HG03139 (cell line): ENCODE measurements around the gene C4orf51.

Experiments
- ATAC-seq: cut with Tn5 transposase; IDR thresholded peaks from one replicate; pipeline ENCODE4 v1.9.1; 2021; ENCODE audit not compliant: unreplicated experiment

C4orf51 gene

DNA sequence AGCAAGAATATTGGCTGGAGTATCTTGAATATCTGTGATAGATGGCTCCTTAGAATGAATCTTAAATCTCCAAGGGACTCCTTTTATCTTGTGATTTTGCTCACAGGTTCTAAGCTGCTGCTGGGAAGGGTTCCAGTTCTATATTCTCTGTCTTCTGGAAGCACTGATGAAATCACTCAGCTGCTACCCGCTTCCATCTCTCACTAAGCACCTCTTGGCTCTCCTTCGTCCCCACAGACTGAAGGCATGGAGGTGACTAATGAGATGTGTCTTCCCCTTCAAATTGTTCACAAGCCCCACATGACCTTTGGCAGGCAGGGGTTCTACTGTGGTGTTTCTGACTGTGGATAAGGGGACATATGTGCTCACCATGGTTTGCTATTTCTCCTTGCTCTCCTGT lies 75.9 kb downstream of the C4orf51 start:
- no peak for ATAC-seq

DNA sequence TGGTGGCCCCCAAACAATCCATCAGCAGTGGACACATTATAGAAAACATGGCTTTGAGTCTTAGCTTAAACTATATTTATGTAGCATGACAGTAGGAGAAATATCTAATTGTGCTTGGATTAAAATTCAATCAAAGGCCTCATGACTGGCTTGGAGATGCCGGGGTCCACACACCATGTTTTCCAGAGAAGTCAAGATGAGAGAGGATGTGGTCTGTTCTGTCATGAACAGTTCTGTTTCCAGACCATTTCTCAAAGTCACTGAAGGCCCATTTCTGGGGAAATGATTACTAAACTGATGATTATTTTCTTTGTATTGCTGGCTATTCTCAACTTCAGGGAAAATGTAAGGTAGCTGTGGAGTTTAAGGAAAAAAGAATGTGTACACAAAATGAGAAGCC lies 76.3 kb downstream of the C4orf51 start:
- ATAC-seq: no peak

DNA sequence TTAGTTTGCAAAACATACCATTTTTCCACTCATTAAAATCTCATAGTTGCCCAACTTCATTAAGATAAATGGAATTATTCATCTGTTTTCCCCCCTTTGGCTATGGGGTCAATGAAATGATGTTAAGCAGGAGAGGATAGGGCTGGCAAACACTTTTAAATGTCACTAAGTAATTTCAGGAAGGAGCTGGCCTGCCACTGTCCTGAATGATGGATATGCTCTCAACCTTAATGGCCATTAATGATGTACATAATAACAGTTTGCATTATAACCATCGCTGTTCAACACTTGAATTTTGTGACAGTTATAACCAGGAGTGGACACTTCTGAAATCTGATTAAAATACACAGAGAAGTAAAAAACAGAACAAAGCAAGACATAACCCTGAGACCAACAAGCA lies 77.2 kb downstream of the C4orf51 start:
- no peak for ATAC-seq

DNA sequence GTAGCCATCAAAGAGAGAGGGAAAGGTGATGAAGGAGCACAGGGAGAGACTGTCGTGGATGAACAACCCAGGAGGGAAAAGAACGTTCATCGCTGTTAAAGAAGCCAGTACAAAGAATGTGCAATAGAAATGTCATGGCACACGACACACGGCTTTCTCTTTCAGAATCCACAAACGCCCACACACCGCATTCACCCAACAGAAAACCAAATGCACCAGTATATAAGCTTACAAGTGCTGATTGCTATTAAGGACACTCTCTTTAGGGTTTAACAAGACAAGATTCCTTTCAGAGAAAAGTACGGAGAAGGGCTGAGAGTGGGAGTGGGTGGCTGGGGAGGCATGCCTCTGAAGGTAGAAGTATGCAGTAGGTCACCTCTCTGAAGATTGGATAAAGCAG lies 80.2 kb downstream of the C4orf51 start:
- no peak for ATAC-seq

DNA sequence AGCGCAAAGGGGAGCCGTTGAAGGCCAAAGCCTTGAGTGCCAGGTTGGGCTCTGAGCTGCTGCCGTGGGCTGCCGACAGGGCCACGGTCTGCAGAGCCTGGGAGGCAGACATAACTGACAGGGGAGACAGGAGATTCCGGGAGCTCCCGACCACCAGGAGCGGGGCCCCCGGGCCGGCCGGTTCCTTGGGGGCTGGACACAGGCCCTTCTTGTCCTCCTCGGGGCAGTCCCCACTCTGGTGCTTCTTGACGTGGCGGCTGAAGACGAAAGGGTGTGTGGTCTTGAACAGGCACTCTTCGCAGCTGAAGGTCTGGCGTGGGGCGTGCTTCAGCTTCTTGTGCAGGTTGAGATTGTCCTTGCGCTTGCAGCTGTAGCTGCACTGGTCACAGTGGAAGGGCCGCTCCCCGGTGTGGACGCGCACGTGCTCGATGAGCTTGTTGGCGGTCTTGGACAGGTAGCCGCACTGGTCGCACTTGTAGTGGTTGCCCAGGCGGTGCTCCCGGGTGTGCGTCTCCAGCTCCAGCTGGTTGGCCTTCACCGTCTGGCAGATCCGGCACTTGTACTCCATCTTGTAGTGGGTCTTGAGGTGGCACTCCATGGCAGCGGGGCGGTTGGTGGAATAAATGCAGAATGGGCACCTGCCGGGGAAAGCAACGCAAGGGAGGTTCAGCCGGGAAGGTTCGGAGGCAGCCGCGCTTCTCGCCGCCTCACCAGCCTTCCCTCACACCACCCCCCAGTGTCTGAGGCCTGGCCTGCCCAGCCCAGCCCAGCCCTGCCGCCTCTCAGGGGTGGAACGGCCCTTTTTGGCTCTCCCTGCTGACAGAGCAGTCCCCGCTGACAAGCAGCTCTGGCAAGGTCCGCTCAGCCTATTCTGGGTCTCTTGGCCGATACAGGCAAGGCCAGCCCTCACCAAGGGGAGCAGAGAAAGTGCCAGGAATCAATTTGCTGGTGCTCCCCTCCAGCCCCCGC lies 81.3 kb downstream of the C4orf51 start:
- ATAC-seq: no peak

DNA sequence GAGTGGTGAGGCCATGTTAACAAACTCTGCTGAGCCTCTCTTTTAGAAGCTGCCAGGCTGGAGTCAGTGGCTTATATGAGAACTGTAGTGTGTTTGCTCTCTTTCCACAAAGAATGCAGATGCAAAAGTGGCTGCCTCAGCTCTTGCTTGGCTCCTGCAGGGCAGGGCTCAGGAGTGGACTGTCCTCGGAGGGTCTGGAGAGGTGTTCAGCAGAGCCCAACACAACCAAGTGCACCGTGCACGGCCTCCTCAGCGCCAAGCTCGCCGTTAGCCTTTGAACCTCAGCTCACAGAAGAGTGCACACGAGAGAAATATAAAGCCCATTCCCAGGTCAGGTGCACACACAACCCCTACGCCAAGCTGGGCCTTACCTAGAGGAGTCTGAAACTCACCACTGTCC lies 82.8 kb downstream of the C4orf51 start:
- ATAC-seq: no peak

DNA sequence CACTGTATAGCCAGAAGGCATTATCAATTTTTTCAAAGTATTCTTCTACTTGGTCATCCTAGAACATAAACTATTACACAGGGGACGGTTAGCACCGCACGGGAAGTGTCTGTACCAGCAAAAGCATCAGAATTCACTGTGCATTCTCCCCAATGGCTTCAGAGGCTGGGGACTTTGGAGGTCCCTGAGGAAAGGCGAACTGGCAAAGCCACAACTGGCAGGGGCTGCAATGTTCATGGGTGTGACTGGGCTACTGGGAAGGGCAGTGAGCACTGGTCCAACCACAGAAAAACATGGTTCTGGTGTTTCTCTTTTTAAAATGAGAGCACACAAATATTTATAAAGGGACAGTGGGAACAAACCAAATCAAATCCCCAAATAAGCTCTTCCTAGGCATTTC lies 83.5 kb downstream of the C4orf51 start:
- ATAC-seq: no peak

DNA sequence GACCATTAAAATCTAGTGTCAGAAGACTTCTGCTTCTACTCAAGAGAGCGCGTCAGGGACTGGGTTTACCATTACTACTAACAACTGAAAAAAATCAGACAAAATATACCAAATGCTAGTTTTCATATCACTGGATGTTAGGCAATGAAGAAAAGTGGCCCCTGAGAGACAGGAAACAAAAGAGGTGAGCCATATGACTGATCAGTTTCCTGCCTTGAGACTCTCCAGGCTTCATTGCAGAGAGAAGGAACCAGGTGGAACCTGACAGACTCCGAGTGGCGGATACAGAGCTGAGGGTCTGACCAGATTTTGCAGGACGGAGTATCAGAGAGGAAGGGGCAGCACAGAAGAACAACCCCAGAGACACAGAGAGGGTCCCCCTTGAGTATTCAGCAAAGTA lies 86.3 kb downstream of the C4orf51 start:
- no peak for ATAC-seq

DNA sequence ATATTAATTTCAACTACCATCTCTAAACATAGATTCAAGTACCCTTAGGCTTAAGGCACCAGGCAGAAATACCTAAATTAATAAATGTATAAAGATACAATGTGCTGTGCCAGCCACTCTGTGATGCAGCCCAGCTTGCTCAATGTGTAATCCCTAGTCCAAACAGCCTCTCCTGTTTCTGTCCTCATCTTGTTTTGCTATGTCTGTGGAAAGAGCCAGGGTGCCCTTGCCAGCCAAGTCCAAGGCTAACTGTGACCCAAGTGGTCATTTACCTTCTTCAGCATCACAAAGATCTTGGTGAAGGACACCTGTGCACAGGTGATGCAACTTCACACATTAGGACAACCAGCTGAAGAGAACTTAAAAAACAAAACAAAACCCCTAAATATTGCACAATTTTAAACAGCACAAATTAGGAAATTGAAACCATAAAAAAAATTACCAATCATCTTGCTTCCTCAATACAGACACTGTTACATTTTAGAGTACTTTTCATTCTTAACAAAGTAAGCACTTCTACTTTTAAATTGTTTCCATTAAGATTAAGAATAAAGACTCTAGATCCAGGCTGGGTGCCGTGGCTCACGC lies 89.6 kb downstream of the C4orf51 start:
- ATAC-seq: no peak

DNA sequence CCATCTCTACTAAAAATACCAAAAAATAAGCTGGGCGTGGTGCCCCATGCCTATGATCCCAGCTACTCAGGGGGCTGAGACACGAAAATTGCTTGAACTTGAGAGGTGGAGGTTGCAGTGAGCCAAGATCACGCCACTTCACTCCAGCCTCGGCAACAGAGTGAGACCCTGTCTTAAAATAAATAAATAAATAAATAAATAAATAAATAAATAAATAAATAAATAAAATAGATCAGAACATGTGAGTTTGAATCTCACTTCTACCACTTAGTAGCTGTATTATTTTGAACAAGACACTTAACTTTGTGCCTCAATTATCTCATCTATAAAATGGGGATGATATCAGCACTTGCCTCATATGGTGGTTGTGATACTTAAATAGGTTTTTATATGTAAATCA lies 90.2 kb downstream of the C4orf51 start:
- ATAC-seq: no peak

DNA sequence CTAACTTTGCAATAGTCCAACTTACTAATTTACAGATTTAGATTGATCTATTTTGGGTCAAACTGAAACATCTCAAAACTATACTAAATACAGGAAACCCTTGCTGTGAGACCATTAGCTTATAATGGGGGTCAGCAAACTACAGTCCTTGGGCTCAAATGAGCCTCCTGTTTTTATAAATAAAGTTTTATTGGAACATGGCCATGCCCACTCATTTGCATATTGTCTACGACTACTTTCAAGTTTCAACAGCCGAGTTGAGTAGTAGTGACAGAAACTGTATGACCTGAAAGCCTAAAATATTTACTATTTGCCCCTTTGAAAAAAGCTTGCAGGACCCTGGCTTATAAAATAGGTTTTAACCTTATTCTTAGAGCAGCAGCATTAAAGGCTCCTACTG lies 92.4 kb downstream of the C4orf51 start:
- no peak for ATAC-seq

DNA sequence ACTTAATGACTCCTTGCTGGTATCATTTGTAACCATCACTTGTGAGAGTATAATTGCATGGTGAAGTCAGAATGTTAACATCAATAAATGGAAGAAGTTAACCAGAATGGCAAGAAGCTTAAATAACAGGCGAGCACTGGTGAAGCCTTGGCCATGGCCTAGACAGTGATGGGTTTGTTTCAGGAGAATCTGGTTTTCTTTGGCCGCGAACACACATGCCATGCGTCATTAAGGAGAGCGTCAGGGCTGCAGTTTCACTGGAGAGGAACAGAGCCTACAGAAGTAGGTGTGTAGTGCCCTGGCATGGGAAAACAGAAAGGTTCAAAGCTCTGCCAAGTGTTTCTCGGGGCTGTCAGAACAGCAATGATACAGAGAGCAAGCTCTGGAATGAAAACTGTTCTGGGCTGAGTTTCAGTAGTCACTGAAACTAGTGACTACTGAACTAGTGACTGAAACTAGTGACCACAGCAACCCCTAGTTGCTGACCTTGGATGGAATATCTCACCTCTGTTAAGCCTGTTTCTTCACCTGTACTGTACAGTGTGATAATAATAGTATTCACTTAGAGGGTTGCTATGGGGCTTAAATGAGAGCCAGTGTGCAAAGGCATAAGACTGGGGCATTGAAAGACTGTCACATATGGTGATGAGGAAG lies 93.8 kb downstream of the C4orf51 start:
- peak; percentile 91 for ATAC-seq

DNA sequence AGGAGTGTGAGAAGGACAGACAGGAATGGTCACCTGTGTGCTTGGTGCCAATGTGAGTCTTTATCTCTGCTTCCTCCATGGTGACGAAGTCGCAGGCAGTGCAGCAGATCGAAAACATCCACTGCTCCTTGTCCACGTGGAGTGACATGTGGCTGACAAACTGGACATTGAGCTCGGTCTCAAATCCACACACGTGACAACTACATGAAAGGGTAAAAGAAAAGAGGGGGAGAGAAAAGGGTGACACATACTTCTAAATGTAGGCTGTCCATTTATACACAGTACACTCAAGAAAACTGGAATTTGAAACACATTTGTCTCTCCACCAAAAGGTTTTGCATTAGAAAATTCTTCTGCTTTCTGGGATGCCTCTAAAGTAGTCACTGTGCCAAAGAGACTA lies 94.5 kb downstream of the C4orf51 start:
- no peak for ATAC-seq

DNA sequence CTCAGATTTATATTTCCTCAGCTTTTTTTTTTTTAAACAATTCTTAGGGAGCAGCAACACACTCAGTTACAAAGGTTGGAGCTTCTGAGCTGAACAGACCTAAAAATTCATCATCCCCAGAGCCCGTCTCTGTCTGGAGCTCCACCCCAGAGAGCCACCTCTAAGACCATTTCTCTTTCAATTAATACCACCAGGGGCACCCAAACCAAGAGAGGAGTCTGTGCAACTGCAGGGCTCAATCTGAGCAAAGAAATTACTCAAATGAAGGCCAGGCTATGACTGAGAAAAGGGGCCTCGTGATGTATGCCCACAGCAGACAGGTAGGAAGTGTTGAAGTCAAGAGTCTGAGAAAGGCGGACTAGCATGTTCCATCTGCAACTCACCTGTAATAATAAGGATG lies 95.5 kb downstream of the C4orf51 start:
- no peak for ATAC-seq

DNA sequence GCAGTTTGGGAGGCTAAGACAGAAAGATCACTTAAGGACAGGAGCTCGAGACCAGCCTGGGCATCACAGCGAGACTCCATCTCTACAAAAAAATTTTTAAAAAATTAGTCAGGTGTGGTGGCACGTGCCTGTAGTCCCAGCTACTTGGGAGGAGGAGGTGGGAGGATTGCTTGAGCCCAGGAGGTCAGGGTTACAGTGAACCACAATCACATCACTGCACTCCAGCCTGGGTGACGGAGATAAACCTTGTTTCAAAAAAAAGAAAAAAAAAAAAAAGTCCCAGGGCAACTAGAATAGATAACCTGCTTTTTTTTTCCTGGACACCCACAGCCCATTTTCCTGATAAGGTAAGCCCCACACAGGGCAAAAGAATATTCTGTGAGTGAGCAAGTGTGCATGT lies 96.3 kb downstream of the C4orf51 start:
- ATAC-seq: no peak

DNA sequence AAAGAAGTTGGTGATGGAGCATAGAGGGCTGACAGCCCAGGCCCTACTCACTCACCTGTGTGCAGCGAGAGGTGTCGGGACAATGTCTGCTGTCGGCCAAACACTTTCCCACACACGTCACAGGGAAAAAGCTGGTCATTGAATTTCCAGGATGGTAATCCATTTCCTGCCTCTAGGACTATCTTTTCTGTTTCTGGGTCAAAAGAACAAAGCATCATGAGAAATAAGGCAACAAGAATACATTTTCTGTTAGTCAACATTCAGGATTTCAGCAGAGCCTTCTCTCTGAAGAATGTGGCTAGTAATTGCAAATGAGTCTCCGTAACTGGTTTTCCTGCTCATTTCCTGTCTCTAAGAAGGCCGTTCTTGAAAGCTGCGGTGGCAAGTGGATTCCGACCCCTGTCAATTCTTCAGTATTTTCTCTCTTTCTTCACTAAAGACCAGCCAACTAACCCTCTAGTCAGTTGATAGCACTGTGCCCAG lies 99.4 kb downstream of the C4orf51 start:
- ATAC-seq: no peak

DNA sequence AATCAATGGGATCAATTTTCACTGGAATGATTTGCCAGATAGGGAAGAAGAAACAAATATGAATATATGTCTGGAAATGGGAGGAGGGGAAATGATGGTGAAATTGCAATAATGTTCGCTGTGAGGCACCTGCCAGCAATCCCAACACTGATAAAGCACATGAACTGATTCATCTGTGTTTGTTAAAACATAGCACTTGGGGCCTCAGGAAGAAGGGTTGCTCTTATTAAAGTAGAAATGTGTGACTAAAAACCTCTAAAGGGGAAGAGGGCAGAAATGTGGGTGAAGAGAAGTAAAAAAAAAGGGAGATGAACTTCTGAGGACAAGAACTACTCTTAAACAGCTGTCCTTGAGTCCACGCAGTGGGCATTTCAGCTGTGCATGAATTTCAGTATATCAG lies 101.4 kb downstream of the C4orf51 start:
- no peak for ATAC-seq
